B cell (primary cell): ENCODE results near the gene NHP2. TPM values are rescaled to one million over a fixed set of nuclear protein-coding genes. Genes with fewer than 3 reads are reported as not detected.
"Not testable (repeated sequence)": the region's sequence is repeated elsewhere in the genome, so short reads cannot be mapped to it uniquely, and the experiment has no call there.

Experiments used
- ATAC-seq: fragments of 200-7000 bp; cut with Tn5 transposase; one replicate; pipeline ENCODE4 v1.10.0; 2021; ENCODE audit warnings: low read depth, mild to moderate bottlenecking, moderate number of reproducible peaks, moderate library complexity
- CTCF ChIA-PET: fragments of 350-600 bp; sonication (Branson Sonifier 250); formaldehyde crosslinking; loops from one replicate; lab custom pipeline; 2021; ENCODE audit warnings: antibody characterized with exemption, inconsistent platforms; lab: Charles Lee
- POLR2A ChIA-PET: fragments of 350-600 bp; sonication (Branson Sonifier 250); formaldehyde crosslinking; loops from one replicate; lab custom pipeline; 2021; ENCODE audit warnings: antibody characterized with exemption; lab: Charles Lee
- DNase-seq: peaks from one replicate; pipeline ENCODE4 v3.0.0; 2013
- H2AFZ ChIP-seq: 2 replicates; pipeline ENCODE4 v1.6.1; 2012; ENCODE audit warnings: mild to moderate bottlenecking, low read depth, low read length; ENCODE audit not compliant: insufficient read depth, poor library complexity, severe bottlenecking
- H3K27ac ChIP-seq, 2 donors: 1 replicate in 1 of 2; 2 replicates in 1 of 2; pipeline ENCODE4 v1.5.1; 2012 to 2013; ENCODE audit warnings: low read length in 2 of 2, mild to moderate bottlenecking in 2 of 2, moderate library complexity in 1 of 2
- H3K27me3 ChIP-seq, 4 experiments: fragments of 200-600 bp in 1 of 4; sonication (generic) in 1 of 4; replicated peaks in 1 of 4; 1 replicate in 2 of 4; 2 replicates in 2 of 4; pipeline versions ENCODE4 v1.6.1 to v1.7.0; 2013 to 2016; ENCODE audit warnings: low read length in 3 of 4, mild to moderate bottlenecking in 2 of 4, mixed read lengths in 1 of 4, moderate library complexity in 1 of 4; ENCODE audit not compliant: insufficient read depth in 4 of 4, control insufficient read depth in 3 of 4; ENCODE audit errors: control extremely low read depth in 1 of 4
- H3K36me3 ChIP-seq, 2 experiments: replicated peaks in 1 of 2; 1 replicate in 1 of 2; 2 replicates in 1 of 2; pipeline versions ENCODE4 v1.6.1 to v1.7.1; 2013; ENCODE audit warnings: low read length in 1 of 2; ENCODE audit not compliant: insufficient read depth in 2 of 2, control insufficient read depth in 1 of 2; ENCODE audit errors: control extremely low read depth in 1 of 2, extremely low read depth in 1 of 2
- H3K4me1 ChIP-seq, 2 donors: fragments of 200-600 bp in 1 of 2; sonication (generic) in 1 of 2; 1 replicate in 1 of 2; 2 replicates in 1 of 2; pipeline versions ENCODE4 v1.5.1 to v1.6.1; 2013 to 2017; ENCODE audit warnings: low read length in 2 of 2; ENCODE audit not compliant: control insufficient read depth in 2 of 2, insufficient read depth in 2 of 2
- H3K4me2 ChIP-seq: replicated peaks from 2 replicates; pipeline ENCODE3; 2012; ENCODE audit warnings: mild to moderate bottlenecking, low read depth, low read length; ENCODE audit not compliant: poor library complexity, severe bottlenecking
- H3K4me3 ChIP-seq, 5 experiments: fragments of 200-600 bp in 1 of 5; sonication (generic) in 1 of 5; 1 replicate in 3 of 5; 2 replicates in 2 of 5; pipeline versions ENCODE4 v1.5.1 to v1.7.0; 2011 to 2016; ENCODE audit warnings: low read length in 4 of 5, mild to moderate bottlenecking in 4 of 5, low read depth in 2 of 5, control low read depth in 1 of 5, moderate library complexity in 1 of 5; ENCODE audit not compliant: insufficient read depth in 1 of 5; ENCODE audit errors: control extremely low read depth in 1 of 5, extremely low read depth in 1 of 5
- H3K79me2 ChIP-seq: fragments of 200-600 bp; sonication (generic); one replicate; pipeline ENCODE4 v1.6.0; 2016; ENCODE audit warnings: low read length; ENCODE audit not compliant: control insufficient read depth, insufficient read depth
- H3K9ac ChIP-seq: fragments of 200-600 bp; sonication (generic); 2 replicates; pipeline ENCODE4 v1.6.1; 2017; ENCODE audit warnings: mild to moderate bottlenecking, low read length, moderate library complexity
- H3K9me3 ChIP-seq, 3 donors: one replicate each; pipeline versions ENCODE4 v1.6.1 to v1.7.1; 2013; ENCODE audit warnings: low read length in 2 of 3; ENCODE audit not compliant: control insufficient read depth in 2 of 3, insufficient read depth in 1 of 3; ENCODE audit errors: control extremely low read depth in 1 of 3
- H4K20me1 ChIP-seq: 2 replicates; pipeline ENCODE4 v1.6.0; 2012; ENCODE audit warnings: mild to moderate bottlenecking, low read length; ENCODE audit not compliant: insufficient read depth, control insufficient read depth, poor library complexity, severe bottlenecking
- H3K27ac Mint-ChIP-seq: one replicate; pipeline ENCODE4 v1.8.0; 2021; ENCODE audit warnings: mixed read lengths
- H3K27me3 Mint-ChIP-seq: one replicate; pipeline ENCODE4 v1.8.0; 2021; ENCODE audit warnings: mixed read lengths
- H3K4me1 Mint-ChIP-seq: one replicate; pipeline ENCODE4 v1.8.0; 2021; ENCODE audit warnings: mixed read lengths
- H3K4me3 Mint-ChIP-seq: one replicate; pipeline ENCODE4 v1.8.0; 2021; ENCODE audit warnings: mixed read lengths
- H3K9me3 Mint-ChIP-seq: one replicate; pipeline ENCODE4 v1.8.0; 2022; ENCODE audit warnings: mixed read lengths; ENCODE audit not compliant: insufficient read depth
- CTCF ChIP-seq: fragments of 200-600 bp; IDR thresholded peaks from one replicate; pipeline ENCODE4 v1.8.0; 2022; ENCODE audit warnings: antibody characterized with exemption, mild to moderate bottlenecking
- EZH2 ChIP-seq: IDR thresholded peaks from 2 replicates; pipeline ENCODE4 v1.6.1; 2012; ENCODE audit warnings: borderline replicate concordance, low read depth, mild to moderate bottlenecking, moderate library complexity, low read length; ENCODE audit not compliant: insufficient read depth, poor library complexity, severe bottlenecking
- WGBS: methylation state at CpG from one replicate; pipeline ENCODE4 v1.1.5; 2013; ENCODE audit warnings: missing lambda C conversion rate; ENCODE audit not compliant: insufficient coverage; 5-methylcytosine and 5-hydroxymethylcytosine counted together
- intact Hi-C: fragments of 100-400 bp; cut with micrococcal nuclease; formaldehyde crosslinking; loops from one replicate; pipeline ENCODE4 v1.10.0; 2022
- polyA plus RNA-seq: library from polyadenylated mRNA; depleted of rRNA; stranded (reverse); fragments of >200 nt; gene quantifications from 2 replicates; pipeline ENCODE4 v1.2.3, GENCODE V29; 2012
- total RNA-seq, 2 donors: library from RNA; stranded (reverse); fragments of 120-200 nt in 1 of 2; gene quantifications; 1 replicate in 1 of 2; 2 replicates in 1 of 2; pipeline versions ENCODE4 v1.2.3 to v1.2.4, GENCODE V29; 2013 to 2022

NHP2 gene
- total and polyA plus RNA-seq, 2 donors (not counting 1 experiment from before 2014, with no cell fraction given), result 66.0 to 99.8 TPM

GRCh38 chr5:178199581-178200434, 46.1 kb upstream of the NHP2 start:
- ChIA-PET CTCF (no interaction called here), POLR2A (no interaction called here)
- H3K27me3 Mint-ChIP-seq, result peaks cover 3% of the 10 kb centered on the region
- H3K27ac Mint-ChIP-seq, result no peak overlapping the region
- intact Hi-C loops, result loop anchor here (5.0 kb wide), 1 partner anchor 1872 kb away; the partner anchor contains the start of gene RNF130
- no peak overlapping the region for H3K4me3 ChIP-seq
- TF ChIP-seq EZH2 (no peak), CTCF (no peak)
- H3K79me2 ChIP-seq, result peaks cover 5% of the 10 kb centered on the region
- peaks cover 0 to 5% of the 10 kb centered on the region in 2 donors for H3K4me1 ChIP-seq
- no peaks in the 10 kb centered on the region for H3K36me3 ChIP-seq
- H3K4me3 Mint-ChIP-seq, result no peak overlapping the region
- H2AFZ ChIP-seq, result no peak overlapping the region
- H3K9me3 Mint-ChIP-seq, result no peaks in the 10 kb centered on the region
- H3K27ac ChIP-seq, result no peak overlapping the region
- H3K4me2 ChIP-seq, result no peak overlapping the region
- H3K27me3 ChIP-seq, result peaks cover 0 to 3% (median under 1%) of the 10 kb centered on the region in 4 experiments
- H3K9ac ChIP-seq, result no peak overlapping the region
- H3K9me3 ChIP-seq, result no peaks in the 10 kb centered on the region
- no peaks in the 10 kb centered on the region for H4K20me1 ChIP-seq
- no peak for DNase-seq
- WGBS, result 80% methylated on average over 7 of the region's 12 CpGs
- no peak for ATAC-seq
- peaks cover 7% of the 10 kb centered on the region for H3K4me1 Mint-ChIP-seq

GRCh38 chr5:178198706-178199105, 45.0 kb upstream of the NHP2 start:
- Histone ChIP-seq H3K4me1 (peaks cover 0 to 2% of the 10 kb centered on the region in 2 donors), H3K9ac (no peak overlapping the region), H3K4me2 (no peak overlapping the region), H3K4me3 (no peak overlapping the region), H3K9me3 (no peaks in the 10 kb centered on the region), H3K36me3 (no peaks in the 10 kb centered on the region), H3K27ac (no peak overlapping the region), H2AFZ (no peak overlapping the region), H4K20me1 (no peaks in the 10 kb centered on the region), H3K79me2 (peaks cover 1% of the 10 kb centered on the region), H3K27me3 (peaks cover 0 to 12% (median 5%) of the 10 kb centered on the region in 4 experiments)
- H3K4me1 Mint-ChIP-seq, result peaks cover 3% of the 10 kb centered on the region
- WGBS, result 68% methylated on average over 10 of the region's 11 CpGs
- no peak for DNase-seq
- H3K4me3 Mint-ChIP-seq, result no peak overlapping the region
- H3K27ac Mint-ChIP-seq, result no peak overlapping the region
- intact Hi-C loops, result no loop called here
- no peaks in the 10 kb centered on the region for H3K9me3 Mint-ChIP-seq
- no peak for TF ChIP-seq EZH2
- TF ChIP-seq CTCF, result no peak
- ChIA-PET CTCF (no interaction called here), POLR2A (no interaction called here)
- ATAC-seq, result no peak
- peaks cover 6% of the 10 kb centered on the region for H3K27me3 Mint-ChIP-seq

GRCh38 chr5:178198151-178198550, 44.5 kb upstream of the NHP2 start:
- intact Hi-C loops, POLR2A ChIA-PET, CTCF ChIA-PET, H3K4me1 Mint-ChIP-seq, H3K27ac ChIP-seq, ATAC-seq, H3K4me3 ChIP-seq, H3K36me3 ChIP-seq, H3K9ac ChIP-seq, DNase-seq, H4K20me1 ChIP-seq, H3K9me3 ChIP-seq, H3K27ac Mint-ChIP-seq, H3K4me3 Mint-ChIP-seq, H2AFZ ChIP-seq, H3K4me2 ChIP-seq, H3K4me1 ChIP-seq, H3K9me3 Mint-ChIP-seq, H3K79me2 ChIP-seq: not testable (repeated sequence)
- WGBS, result 93% methylated on average over 6 of the region's 11 CpGs
- H3K27me3 Mint-ChIP-seq, result peaks cover 10% of the 10 kb centered on the region
- peaks cover 0 to 17% (median 5%) of the 10 kb centered on the region in 4 experiments for H3K27me3 ChIP-seq
